Gastrocnemius medialis (tissue), 4 donors: ENCODE data around the gene RPL13.

ENCODE experiments used
- CTCF ChIP-seq, 5 experiments: fragments of 450-650 bp in 3 of 5; fragments of 200-600 bp in 2 of 5; sonication (generic) in 2 of 5; IDR thresholded peaks in 4 of 5; conservative IDR thresholded peaks in 1 of 5; 1 replicate in 4 of 5; 2 replicates in 1 of 5; pipeline ENCODE4 v1.5.1; 2016 to 2019; ENCODE audit warnings: antibody characterized with exemption in 5 of 5, mild to moderate bottlenecking in 3 of 5, moderate library complexity in 3 of 5
- POLR2A ChIP-seq, 2 donors: fragments of 450-650 bp; IDR thresholded peaks; one replicate each; pipeline ENCODE4 v1.6.1; 2017; ENCODE audit warnings: antibody characterized with exemption in 2 of 2, mild to moderate bottlenecking in 2 of 2, moderate library complexity in 2 of 2

DNA sequence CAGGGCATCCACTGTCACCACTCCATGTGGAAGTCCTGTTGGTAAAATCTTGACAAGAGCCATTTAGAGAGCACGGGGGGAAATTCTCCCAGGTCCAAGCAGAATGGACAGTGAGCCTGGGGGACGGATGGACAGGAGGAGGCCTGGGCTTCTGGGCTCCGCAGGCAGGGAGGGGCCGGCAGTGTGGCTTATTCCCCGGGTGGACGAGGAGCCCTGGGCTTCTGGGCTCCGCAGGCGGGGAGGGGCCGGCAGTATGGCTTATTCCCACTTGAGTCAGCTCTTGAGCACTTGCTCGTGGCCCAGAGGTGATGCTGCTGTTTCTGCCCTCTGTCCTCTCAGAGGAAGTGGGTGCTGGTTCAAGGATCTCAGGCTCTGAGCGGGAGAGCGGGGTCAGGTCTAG, 22.2 kb upstream of the RPL13 start:
- TF ChIP-seq CTCF (IDR thresholded peaks at IDR 0.05 in 4 of 5, conservative IDR thresholded peaks at IDR 0.05 in 1 of 5) (no peak), POLR2A (IDR thresholded peaks at IDR 0.05) (no peak)
